GM19193 (cell line): ENCODE measurements around the gene PARD3B.

Experiments
- POLR2A ChIP-seq: IDR thresholded peaks from 4 replicates; pipeline ENCODE4 v1.6.1; 2011; ENCODE audit not compliant: insufficient read depth, insufficient read length; ENCODE audit errors: extremely low read depth

Gene PARD3B

GRCh38 chr2:205402011-205402410, 856.7 kb downstream of the PARD3B start:
- TF ChIP-seq POLR2A = no peak

GRCh38 chr2:205403244-205403825, 858.1 kb downstream of the PARD3B start:
- TF ChIP-seq POLR2A = no peak

GRCh38 chr2:205405194-205405593, 859.9 kb downstream of the PARD3B start:
- TF ChIP-seq POLR2A = no peak

- no peak for TF ChIP-seq POLR2A
These were observed 860.5 kb downstream of the PARD3B start for GRCh38 chr2:205405752-205406151.

DNA sequence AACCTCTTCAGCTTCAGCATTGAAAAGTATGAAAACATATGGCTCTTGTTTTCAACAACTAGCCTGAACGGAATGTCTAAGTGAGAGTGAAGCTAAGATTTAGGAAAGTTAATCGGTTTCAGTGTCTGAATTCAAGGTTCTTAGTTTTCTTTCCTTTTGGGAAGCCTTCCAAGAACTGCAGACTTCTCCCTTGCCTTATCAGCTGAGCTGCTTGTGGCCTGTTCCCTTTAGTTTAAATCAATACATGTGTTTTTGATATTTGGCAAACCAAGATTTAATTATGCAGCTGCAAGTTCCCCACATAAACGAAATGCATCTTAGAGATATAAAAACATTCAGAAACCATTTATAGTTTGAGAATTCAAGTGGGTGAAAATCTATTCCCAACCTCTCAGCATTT, 862.7 kb downstream of the PARD3B start:
- no peak for TF ChIP-seq POLR2A

DNA sequence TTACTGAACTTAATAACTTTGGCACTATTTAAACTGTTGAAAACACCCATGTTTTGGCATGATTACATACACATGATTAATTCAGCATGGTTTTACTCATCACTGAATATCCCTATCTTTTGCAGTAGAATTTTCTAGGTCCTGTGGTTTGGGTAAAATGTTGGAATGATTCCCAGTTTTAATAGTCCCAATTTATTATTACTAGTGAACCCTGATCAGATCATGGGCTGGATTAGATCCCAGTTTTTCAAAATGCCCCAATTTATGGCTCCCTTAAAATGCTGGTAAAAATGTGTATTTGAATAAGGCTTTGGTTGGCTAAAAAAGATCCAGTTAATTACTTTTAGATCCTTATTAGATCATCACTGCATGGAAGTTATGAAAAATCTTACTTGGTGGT, 863.4 kb downstream of the PARD3B start:
- no peak for TF ChIP-seq POLR2A

DNA sequence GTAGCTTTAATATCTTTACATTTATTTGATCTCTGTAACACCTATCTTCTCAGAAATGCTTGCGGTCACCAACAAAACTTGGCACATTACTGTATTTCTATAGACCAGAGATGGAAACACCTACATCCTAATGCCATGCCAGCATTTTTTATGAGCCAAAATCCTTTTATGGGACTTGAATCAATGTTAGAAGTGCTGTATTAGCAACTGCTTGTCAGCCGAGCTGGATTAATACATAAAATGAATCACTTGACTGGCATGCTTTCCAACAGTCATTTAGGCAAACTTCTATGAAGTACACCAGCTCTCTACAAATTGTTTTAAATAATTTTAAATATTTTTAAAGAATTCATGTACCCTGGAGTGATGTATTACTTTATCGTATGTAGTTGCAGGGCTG, 864.1 kb downstream of the PARD3B start:
- TF ChIP-seq POLR2A = no peak

GRCh38 chr2:205411558-205411957, 866.3 kb downstream of the PARD3B start:
- TF ChIP-seq POLR2A = no peak

DNA sequence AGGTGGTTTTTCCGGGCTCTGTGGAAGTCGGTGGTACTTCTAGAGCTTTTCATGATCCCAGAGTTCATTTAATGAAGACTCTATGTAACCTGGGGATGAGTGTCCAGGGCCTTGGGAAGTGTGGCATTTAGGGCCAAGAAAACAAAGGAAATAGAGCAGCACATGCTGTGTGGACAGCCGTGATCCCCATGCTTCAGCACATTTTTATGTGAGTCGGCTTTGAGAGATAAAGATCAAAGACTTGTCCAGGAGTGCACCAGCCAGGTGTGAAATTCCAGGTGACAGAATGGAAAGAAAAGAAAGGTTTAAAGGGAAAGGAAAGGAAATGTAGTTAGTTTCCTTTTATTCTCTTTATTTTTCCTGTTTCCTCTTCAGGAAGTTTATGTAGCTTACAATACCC, 879.1 kb downstream of the PARD3B start:
- no peak for TF ChIP-seq POLR2A

GRCh38 chr2:205425102-205425501, 879.8 kb downstream of the PARD3B start:
- no peak for TF ChIP-seq POLR2A

DNA sequence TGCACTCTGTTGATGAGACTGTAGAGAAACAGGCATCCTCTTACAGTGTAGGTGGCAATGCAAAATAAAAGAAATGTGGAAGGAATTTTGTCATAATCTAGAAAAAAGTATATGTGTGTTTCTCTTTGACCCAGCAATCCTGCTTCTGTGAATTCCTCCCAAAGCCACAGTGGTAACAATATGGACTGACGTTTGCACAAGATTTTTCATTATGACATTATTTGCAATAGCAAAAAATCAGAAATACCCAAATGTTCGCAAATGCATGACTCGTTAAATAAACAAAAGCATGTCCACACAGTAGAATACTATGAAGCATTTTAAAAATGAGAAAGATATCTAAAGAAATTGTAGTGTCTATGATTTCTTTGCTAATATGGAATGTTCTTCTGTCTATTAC, 881.8 kb downstream of the PARD3B start:
- no peak for TF ChIP-seq POLR2A

DNA sequence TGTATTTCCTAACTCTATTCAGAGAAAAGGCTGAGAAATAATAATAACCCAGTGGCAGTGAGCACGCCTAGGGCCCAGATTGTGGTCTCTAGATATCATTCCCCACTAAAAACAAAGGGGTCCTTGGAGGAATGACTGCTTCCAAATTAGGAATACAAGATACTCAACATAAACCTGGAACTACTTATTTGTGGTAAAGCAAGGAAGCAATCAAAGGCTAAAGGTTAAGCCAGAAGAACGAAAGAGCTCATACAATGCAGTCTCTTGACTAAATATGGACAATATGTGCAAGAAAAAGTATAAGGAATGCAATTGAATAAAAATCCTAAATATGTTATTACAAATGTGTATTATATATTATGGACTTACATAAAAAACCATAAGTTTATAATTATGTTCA, 883.5 kb downstream of the PARD3B start:
- no peak for TF ChIP-seq POLR2A

DNA sequence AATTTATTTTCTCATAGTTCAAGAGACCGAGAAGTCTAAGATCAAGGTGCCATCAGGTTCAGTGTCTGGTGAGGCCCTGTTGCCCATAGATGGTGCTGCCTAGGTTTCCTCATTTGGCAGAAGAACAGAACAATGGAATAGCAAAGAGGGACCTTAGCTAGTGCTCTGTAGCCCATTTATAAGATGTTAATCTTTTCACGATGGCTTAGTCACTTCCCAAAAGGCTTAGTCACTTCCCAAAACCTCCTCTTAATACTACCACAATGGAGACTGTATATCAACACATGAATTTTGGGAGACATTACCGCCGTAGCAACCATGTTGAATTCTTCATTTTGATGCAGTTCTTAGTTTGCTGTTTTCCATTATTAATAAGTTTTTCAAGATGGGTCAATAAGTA, 890.7 kb downstream of the PARD3B start:
- TF ChIP-seq POLR2A = no peak

DNA sequence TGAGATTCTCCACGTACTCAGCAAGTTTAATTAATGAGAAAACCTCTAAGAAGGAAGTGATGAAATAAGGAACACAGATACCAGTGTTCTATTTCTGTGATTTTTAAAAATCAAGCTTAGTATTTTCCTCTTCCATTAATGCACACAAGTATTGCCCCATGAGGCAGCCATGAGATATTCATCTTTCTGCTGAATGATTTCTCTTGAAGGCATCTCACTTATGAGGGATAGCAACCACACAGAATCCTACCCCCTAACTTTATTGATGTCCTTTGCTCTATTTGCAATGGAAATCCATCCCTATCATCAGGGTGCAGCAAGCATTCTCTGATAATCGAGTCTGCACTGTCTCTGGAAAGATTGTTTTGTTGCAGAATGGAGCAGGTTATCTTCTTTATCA, 893.0 kb downstream of the PARD3B start:
- TF ChIP-seq POLR2A = no peak

GRCh38 chr2:205439621-205440020, 894.3 kb downstream of the PARD3B start:
- TF ChIP-seq POLR2A = no peak

DNA sequence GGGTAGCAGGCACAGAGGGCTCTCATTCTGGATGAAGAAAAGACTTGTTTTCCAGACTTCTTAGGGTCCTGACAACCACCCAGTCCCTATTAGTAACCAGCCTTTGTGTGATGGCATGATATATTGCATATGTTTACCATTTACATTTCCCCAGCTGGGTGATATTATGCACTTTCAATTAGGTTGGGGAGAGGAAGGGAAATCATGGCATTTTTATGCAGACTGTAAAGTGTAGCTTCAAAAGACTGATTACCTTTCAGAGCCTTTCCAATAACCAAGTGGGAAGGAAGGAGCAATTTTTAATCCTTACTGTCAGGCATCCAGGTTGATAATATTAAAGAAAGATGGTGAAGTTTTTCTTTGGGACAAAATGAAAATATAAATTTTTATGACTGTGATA, 896.2 kb downstream of the PARD3B start:
- TF ChIP-seq POLR2A = no peak

DNA sequence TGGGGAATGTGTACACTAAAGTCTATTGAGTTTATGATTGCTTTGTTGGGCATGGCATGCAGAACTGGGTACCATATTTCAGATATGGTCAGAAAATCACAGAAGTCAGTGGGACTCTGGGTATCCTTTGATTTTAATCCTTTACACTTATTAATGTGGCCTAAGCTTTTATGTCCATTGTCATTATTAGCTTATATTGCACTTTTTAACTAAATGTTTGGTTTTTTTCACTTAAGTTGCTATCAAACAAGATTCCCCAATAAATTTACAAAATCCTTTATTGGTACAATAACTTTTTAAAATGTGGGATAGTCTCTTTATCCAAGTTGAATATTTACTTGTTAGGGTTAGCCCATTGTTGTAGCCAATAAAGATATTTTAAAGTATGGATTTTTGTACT, 902.9 kb downstream of the PARD3B start:
- TF ChIP-seq POLR2A = no peak

- TF ChIP-seq POLR2A = no peak
These were observed 906.7 kb downstream of the PARD3B start for GRCh38 chr2:205451901-205452512.

GRCh38 chr2:205453202-205453601, 907.9 kb downstream of the PARD3B start:
- no peak for TF ChIP-seq POLR2A
